Raji (cell line): ENCODE results near the gene TANC1.

Source experiments
- POLR2A ChIP-seq: IDR thresholded peaks from 2 replicates; pipeline ENCODE4 v1.6.1; 2011; ENCODE audit warnings: low read depth, low read length, control low read depth; ENCODE audit not compliant: insufficient read depth

The TANC1 gene

GRCh38 chr2:159073256-159073655 is 104.8 kb downstream of the TANC1 start:
- TF ChIP-seq POLR2A = no peak

GRCh38 chr2:159074605-159075004 is 106.2 kb downstream of the TANC1 start:
- TF ChIP-seq POLR2A = no peak

GRCh38 chr2:159075727-159076126 is 107.3 kb downstream of the TANC1 start:
- TF ChIP-seq POLR2A = no peak

GRCh38 chr2:159076241-159076640 is 107.8 kb downstream of the TANC1 start:
- no peak for TF ChIP-seq POLR2A

GRCh38 chr2:159077869-159078268 is 109.4 kb downstream of the TANC1 start:
- no peak for TF ChIP-seq POLR2A

- no peak for TF ChIP-seq POLR2A
These were observed 110.0 kb downstream of the TANC1 start for GRCh38 chr2:159078443-159078842.

- no peak for TF ChIP-seq POLR2A
These were observed 112.2 kb downstream of the TANC1 start for GRCh38 chr2:159080641-159081040.

- TF ChIP-seq POLR2A = no peak
These were observed 113.7 kb downstream of the TANC1 start for GRCh38 chr2:159082119-159082518.

GRCh38 chr2:159084384-159085370 is 116.2 kb downstream of the TANC1 start:
- no peak for TF ChIP-seq POLR2A

GRCh38 chr2:159086342-159086741 is 117.9 kb downstream of the TANC1 start:
- no peak for TF ChIP-seq POLR2A

GRCh38 chr2:159086826-159087225 is 118.4 kb downstream of the TANC1 start:
- TF ChIP-seq POLR2A = no peak

- TF ChIP-seq POLR2A = no peak
These were observed 120.5 kb downstream of the TANC1 start for GRCh38 chr2:159088906-159089305.

- TF ChIP-seq POLR2A = no peak
These were observed 121.1 kb downstream of the TANC1 start for GRCh38 chr2:159089543-159089942.

GRCh38 chr2:159090514-159091201 is 122.2 kb downstream of the TANC1 start:
- no peak for TF ChIP-seq POLR2A

- no peak for TF ChIP-seq POLR2A
These were observed 122.9 kb downstream of the TANC1 start for GRCh38 chr2:159091381-159091780.

- no peak for TF ChIP-seq POLR2A
These were observed 123.5 kb downstream of the TANC1 start for GRCh38 chr2:159091976-159092375.
